ENCODE data around the gene TOX2. TPM values are rescaled to one million over a fixed set of nuclear protein-coding genes. Genes with fewer than 3 reads are reported as not detected.

TOX2 gene
- total RNA-seq, 1 experiment from 2014 or later, result 1.8 TPM

- H3K4me2 ChIP-seq (ENCODE audit: low read length), result no peak overlapping the region
- no peak overlapping the region for H3K27ac ChIP-seq (ENCODE audit: low read length)
- H2AFZ ChIP-seq (ENCODE audit: low read length), result no peak overlapping the region
- ATAC-seq (no peak), DNase-seq (no peak)
- no peaks in the 10 kb centered on the region for H3K9me2 ChIP-seq (replicated peaks; ENCODE audit: low read length)
- no peak overlapping the region for H3K4me3 ChIP-seq (ENCODE audit: low read length)
- H3K4me1 ChIP-seq (ENCODE audit: insufficient read depth, low read length), result no peaks in the 10 kb centered on the region
- no peaks in the 10 kb centered on the region for H3K36me3 ChIP-seq (ENCODE audit: low read depth, low read length)
- H3K9me3 ChIP-seq (ENCODE audit: low read length), result no peaks in the 10 kb centered on the region
- POLR2A ChIA-PET (ENCODE audit: unreplicated experiment), result no interaction called here
- no peaks in the 10 kb centered on the region for H3F3A ChIP-seq (ENCODE audit: low read length, unreplicated experiment)
- no peaks in the 10 kb centered on the region for H4K20me1 ChIP-seq (ENCODE audit: low read length)
- TF ChIP-seq, protein P1, sequence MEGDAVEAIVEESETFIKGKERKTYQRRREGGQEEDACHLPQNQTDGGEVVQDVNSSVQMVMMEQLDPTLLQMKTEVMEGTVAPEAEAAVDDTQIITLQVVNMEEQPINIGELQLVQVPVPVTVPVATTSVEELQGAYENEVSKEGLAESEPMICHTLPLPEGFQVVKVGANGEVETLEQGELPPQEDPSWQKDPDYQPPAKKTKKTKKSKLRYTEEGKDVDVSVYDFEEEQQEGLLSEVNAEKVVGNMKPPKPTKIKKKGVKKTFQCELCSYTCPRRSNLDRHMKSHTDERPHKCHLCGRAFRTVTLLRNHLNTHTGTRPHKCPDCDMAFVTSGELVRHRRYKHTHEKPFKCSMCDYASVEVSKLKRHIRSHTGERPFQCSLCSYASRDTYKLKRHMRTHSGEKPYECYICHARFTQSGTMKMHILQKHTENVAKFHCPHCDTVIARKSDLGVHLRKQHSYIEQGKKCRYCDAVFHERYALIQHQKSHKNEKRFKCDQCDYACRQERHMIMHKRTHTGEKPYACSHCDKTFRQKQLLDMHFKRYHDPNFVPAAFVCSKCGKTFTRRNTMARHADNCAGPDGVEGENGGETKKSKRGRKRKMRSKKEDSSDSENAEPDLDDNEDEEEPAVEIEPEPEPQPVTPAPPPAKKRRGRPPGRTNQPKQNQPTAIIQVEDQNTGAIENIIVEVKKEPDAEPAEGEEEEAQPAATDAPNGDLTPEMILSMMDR (conservative IDR thresholded peaks at IDR 0.05; ENCODE audit: low read depth, low read length), result no peak
- TF ChIP-seq EZH2 (IDR thresholded peaks at IDR 0.05; ENCODE audit: low read length, unreplicated experiment) (no peak), EZH2phosphoT487 (IDR thresholded peaks at IDR 0.05; ENCODE audit: borderline replicate concordance, low read length) (no peak)
- CTCF ChIA-PET, result no interaction called here
- no TSS peak for BruUV-seq (replicated peaks)
- H3K79me2 ChIP-seq (ENCODE audit: low read length), result no peaks in the 10 kb centered on the region
- intact Hi-C loops (cut with micrococcal nuclease), result no loop called here
- no peaks in the 10 kb centered on the region for H3K27me3 ChIP-seq (ENCODE audit: low read length)
- H3K9ac ChIP-seq (ENCODE audit: low read length), result no peak overlapping the region
Observed at GRCh38 chr20:44003609-44004008, 89.0 kb downstream of the TOX2 start.

DNA sequence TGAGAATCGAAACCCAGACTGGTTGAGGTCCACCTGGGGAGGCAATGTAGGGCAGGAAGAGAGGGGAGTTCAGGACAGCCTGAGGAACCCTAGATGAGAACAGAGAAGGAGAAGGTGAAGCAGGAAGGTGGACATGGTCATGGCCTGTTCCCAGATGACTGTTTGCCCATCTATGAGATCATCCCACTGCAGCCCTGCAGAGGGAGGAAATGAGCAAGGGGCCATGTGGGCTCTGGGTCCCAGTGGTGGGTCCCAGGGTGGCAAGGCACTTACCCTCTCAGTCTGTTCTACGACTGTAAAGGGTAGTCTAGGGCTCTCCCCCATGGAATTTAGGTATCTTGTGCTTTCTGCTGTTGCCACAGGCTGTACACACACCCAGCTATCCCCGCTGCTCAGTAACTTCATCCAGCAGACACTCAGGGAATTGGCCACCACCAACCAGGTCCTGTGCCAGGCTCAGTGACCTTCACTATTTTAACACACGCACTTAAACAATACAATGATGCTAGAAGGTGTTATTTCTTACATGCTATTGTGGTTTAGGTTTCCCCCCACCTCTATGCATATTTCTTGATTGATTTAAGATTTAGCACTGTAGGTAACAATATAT, 89.8 kb downstream of the TOX2 start:
- H4K20me1 ChIP-seq (ENCODE audit: low read length), result no peaks in the 10 kb centered on the region
- H3K36me3 ChIP-seq (ENCODE audit: low read depth, low read length), result no peaks in the 10 kb centered on the region
- CTCF ChIA-PET, result no interaction called here
- intact Hi-C loops (cut with micrococcal nuclease), result no loop called here
- H3K27me3 ChIP-seq (ENCODE audit: low read length), result no peaks in the 10 kb centered on the region
- no TSS peak for BruUV-seq (replicated peaks)
- POLR2A ChIA-PET (ENCODE audit: unreplicated experiment), result no interaction called here
- H3K9me2 ChIP-seq (replicated peaks; ENCODE audit: low read length), result no peaks in the 10 kb centered on the region
- no peak overlapping the region for H3K9ac ChIP-seq (ENCODE audit: low read length)
- no peaks in the 10 kb centered on the region for H3K9me3 ChIP-seq (ENCODE audit: low read length)
- DNase-seq (no peak), ATAC-seq (no peak)
- no peaks in the 10 kb centered on the region for H3F3A ChIP-seq (ENCODE audit: low read length, unreplicated experiment)
- H3K79me2 ChIP-seq (ENCODE audit: low read length), result no peaks in the 10 kb centered on the region
- H3K4me3 ChIP-seq (ENCODE audit: low read length), result no peak overlapping the region
- no peak overlapping the region for H2AFZ ChIP-seq (ENCODE audit: low read length)
- no peak overlapping the region for H3K27ac ChIP-seq (ENCODE audit: low read length)
- TF ChIP-seq EZH2phosphoT487 (IDR thresholded peaks at IDR 0.05; ENCODE audit: borderline replicate concordance, low read length) (no peak), EZH2 (IDR thresholded peaks at IDR 0.05; ENCODE audit: low read length, unreplicated experiment) (no peak)
- TF ChIP-seq, protein P1 (conservative IDR thresholded peaks at IDR 0.05; ENCODE audit: low read depth, low read length), result no peak
- no peak overlapping the region for H3K4me2 ChIP-seq (ENCODE audit: low read length)
- 0 out of 2 replicates have a peak, but pooled peaks cover 8% of the 10 kb centered on the region for H3K4me1 ChIP-seq (ENCODE audit: insufficient read depth, low read length)

- intact Hi-C loops (cut with micrococcal nuclease), result no loop called here
Observed at GRCh38 chr20:44005661-44006060, 91.0 kb downstream of the TOX2 start.

More at GRCh38 chr20:44005661-44006060, 91.0 kb downstream of the TOX2 start:
- Histone ChIP-seq H3K36me3 (ENCODE audit: low read depth, low read length) (no peaks in the 10 kb centered on the region), H4K20me1 (ENCODE audit: low read length) (no peaks in the 10 kb centered on the region), H3K4me3 (ENCODE audit: low read length) (no peak overlapping the region), H3K27me3 (ENCODE audit: low read length) (no peaks in the 10 kb centered on the region), H3K4me2 (ENCODE audit: low read length) (no peak overlapping the region), H3K9ac (ENCODE audit: low read length) (no peak overlapping the region), H3K9me3 (ENCODE audit: low read length) (no peaks in the 10 kb centered on the region), H3K27ac (ENCODE audit: low read length) (no peak overlapping the region), H3K4me1 (ENCODE audit: insufficient read depth, low read length) (0 out of 2 replicates have a peak, but pooled peaks cover 9% of the 10 kb centered on the region), H3K9me2 (replicated peaks; ENCODE audit: low read length) (no peaks in the 10 kb centered on the region), H3K79me2 (ENCODE audit: low read length) (no peaks in the 10 kb centered on the region), H2AFZ (ENCODE audit: low read length) (no peak overlapping the region), H3F3A (ENCODE audit: low read length, unreplicated experiment) (no peaks in the 10 kb centered on the region)
- ATAC-seq (no peak), DNase-seq (no peak)
- CTCF ChIA-PET, result no interaction called here
- POLR2A ChIA-PET (ENCODE audit: unreplicated experiment), result no interaction called here
- BruUV-seq (replicated peaks), result no TSS peak
- no peak for TF ChIP-seq EZH2phosphoT487 (IDR thresholded peaks at IDR 0.05; ENCODE audit: borderline replicate concordance, low read length)
- TF ChIP-seq EZH2 (IDR thresholded peaks at IDR 0.05; ENCODE audit: low read length, unreplicated experiment), result no peak
- TF ChIP-seq, protein P1 (conservative IDR thresholded peaks at IDR 0.05; ENCODE audit: low read depth, low read length), result no peak

Data from PC-3 (cell line).